GM12878 (cell line): ENCODE data around the gene RAPGEF4. TPM values are rescaled to one million over a fixed set of nuclear protein-coding genes. Genes with fewer than 3 reads are reported as not detected.

Experiments
- ATAC-seq: fragments of 200-7000 bp; cut with Tn5 transposase; 3 replicates; pipeline ENCODE4 v1.9.1; 2020; ENCODE audit warnings: mild to moderate bottlenecking, moderate library complexity
- BruUV-seq: library from RNA; stranded (reverse); fragments of 400-500 nt; replicated peaks from 2 replicates; lab custom pipeline; 2021; lab: Mats Ljungman, UMichigan
- CTCF ChIA-PET: fragments of 300-600 bp; sonication (Branson Sonifier 250); formaldehyde crosslinking; extraction: SDS; loops from one replicate; lab custom pipeline; 2021; ENCODE audit warnings: inconsistent platforms; lab: Yijun Ruan, JAX
- POLR2A ChIA-PET: fragments of 350-600 bp; formaldehyde crosslinking; extraction: SDS; loops from one replicate; lab custom pipeline; 2021; ENCODE audit warnings: inconsistent platforms; lab: Charles Lee
- RAD21 ChIA-PET: fragments of 300-600 bp; sonication (Branson Sonifier 250); formaldehyde crosslinking; loops from one replicate; lab custom pipeline; 2023; ENCODE audit warnings: antibody characterized with exemption; ENCODE audit not compliant: unreplicated experiment; lab: Charles Lee
- SMC1A ChIA-PET: fragments of 300-600 bp; sonication (Branson Sonifier 250); formaldehyde crosslinking; loops from one replicate; lab custom pipeline; 2023; ENCODE audit not compliant: unreplicated experiment, uncharacterized antibody; lab: Charles Lee
- DNase-seq: peaks from one replicate; pipeline ENCODE4 v3.0.0-alpha.2; 2011; ENCODE audit warnings: low read depth, low spot score
- FAIRE-seq: peaks from 3 replicates; lab custom pipeline; 2011; peaks lifted over from hg19 to GRCh38; lab: Jason Lieb, UNC
- H2AFZ ChIP-seq: 2 replicates; pipeline ENCODE4 v1.6.0; 2011; ENCODE audit warnings: low read depth, low read length, control low read depth; ENCODE audit not compliant: control insufficient read depth
- H3K27ac ChIP-seq: 2 replicates; pipeline ENCODE4 v1.5.1; 2011; ENCODE audit warnings: control low read depth; ENCODE audit not compliant: control insufficient read depth, insufficient read depth
- H3K27me3 ChIP-seq, 2 experiments: replicated peaks in 1 of 2; 2 replicates each; pipeline versions ENCODE4 v1.6.0 to v1.6.1; 2011; ENCODE audit warnings: low read length in 1 of 2; ENCODE audit not compliant: control insufficient read depth in 2 of 2, insufficient read depth in 2 of 2
- H3K36me3 ChIP-seq, 2 experiments: 2 replicates each; pipeline ENCODE4 v1.5.1; 2011; ENCODE audit warnings: low read length in 1 of 2; ENCODE audit not compliant: control insufficient read depth in 2 of 2, insufficient read depth in 2 of 2
- H3K4me1 ChIP-seq: 2 replicates; pipeline ENCODE4 v1.6.1; 2011; ENCODE audit warnings: mild to moderate bottlenecking, low read length, moderate library complexity, mixed read lengths; ENCODE audit not compliant: control insufficient read depth, insufficient read depth
- H3K4me2 ChIP-seq: 2 replicates; pipeline ENCODE4 v1.6.0; 2011; ENCODE audit warnings: control low read depth; ENCODE audit not compliant: control insufficient read depth, insufficient read depth
- H3K4me3 ChIP-seq: fragments of 200-600 bp; sonication (generic); 2 replicates; pipeline ENCODE4 v1.5.1; 2016
- H3K79me2 ChIP-seq: 2 replicates; pipeline ENCODE4 v1.6.0; 2011; ENCODE audit warnings: low read length; ENCODE audit not compliant: control insufficient read depth, insufficient read depth
- H3K9ac ChIP-seq: 2 replicates; pipeline ENCODE4 v1.8.0; 2011; ENCODE audit warnings: low read length, control low read depth, mixed read lengths; ENCODE audit not compliant: control insufficient read depth, insufficient read depth
- H3K9me3 ChIP-seq: replicated peaks from 3 replicates; pipeline ENCODE4 v1.5.1; 2011; ENCODE audit warnings: mild to moderate bottlenecking, low read length; ENCODE audit not compliant: control insufficient read depth, insufficient read depth
- H4K20me1 ChIP-seq: 2 replicates; pipeline ENCODE4 v1.6.0; 2011; ENCODE audit not compliant: control insufficient read depth, insufficient read depth
- CHD1 ChIP-seq: IDR thresholded peaks from 2 replicates; pipeline ENCODE4 v1.6.1; 2012; ENCODE audit warnings: low read depth, low read length, improper control_type of control experiment
- E2F8 ChIP-seq: fragments of 450-650 bp; IDR thresholded peaks from 2 replicates; pipeline ENCODE4 v1.6.1; 2018; ENCODE audit warnings: mild to moderate bottlenecking, low read depth, moderate library complexity; ENCODE audit not compliant: partially characterized antibody
- E4F1 ChIP-seq: fragments of 450-650 bp; IDR thresholded peaks from 2 replicates; pipeline ENCODE4 v1.6.1; 2018; ENCODE audit warnings: borderline replicate concordance, mild to moderate bottlenecking; ENCODE audit not compliant: partially characterized antibody
- HSF1 ChIP-seq: fragments of 150-350 bp; IDR thresholded peaks from 2 replicates; pipeline ENCODE4 v1.6.1; 2014; ENCODE audit warnings: mild to moderate bottlenecking, low read depth, low read length
- IKZF1 ChIP-seq: fragments of 450-650 bp; conservative IDR thresholded peaks from 2 replicates; pipeline ENCODE4 v1.6.1; 2017; ENCODE audit warnings: antibody characterized with exemption, mild to moderate bottlenecking
- IRF4 ChIP-seq: IDR thresholded peaks from 2 replicates; pipeline ENCODE4 v1.6.1; 2011; ENCODE audit warnings: low read depth, low read length
- PBX3 ChIP-seq: IDR thresholded peaks from 2 replicates; pipeline ENCODE4 v1.6.1; 2011; ENCODE audit warnings: mild to moderate bottlenecking, low read depth, low read length, moderate library complexity; ENCODE audit not compliant: insufficient replicate concordance
- TCF3 ChIP-seq: IDR thresholded peaks from 2 replicates; pipeline ENCODE4 v1.6.1; 2012; ENCODE audit warnings: low read depth, mild to moderate bottlenecking, low read length, borderline replicate concordance; ENCODE audit not compliant: insufficient read depth
- ZBTB11 ChIP-seq: fragments of 450-650 bp; formaldehyde crosslinking; IDR thresholded peaks from 2 replicates; pipeline ENCODE4 v1.5.0; 2022; ENCODE audit warnings: mild to moderate bottlenecking, missing genetic modification characterization
- ZSCAN29 ChIP-seq: fragments of 450-650 bp; IDR thresholded peaks from 2 replicates; pipeline ENCODE4 v1.6.1; 2017; ENCODE audit warnings: mild to moderate bottlenecking, moderate library complexity
- in situ Hi-C: fragments of 300-500 bp; cut with MboI; formaldehyde crosslinking; loops from 9 replicates; pipeline ENCODE4 v1.14.3; 2018; ENCODE audit warnings: mixed read lengths
- intact Hi-C: fragments of 100-400 bp; cut with micrococcal nuclease; formaldehyde crosslinking; loops from one replicate; pipeline ENCODE4 v1.14.2; 2022; ENCODE audit not compliant: unreplicated experiment
- polyA plus RNA-seq, 11 experiments: library from polyadenylated mRNA; depleted of rRNA in 4 of 11; unstranded in 6 of 11; stranded (reverse) in 5 of 11; fragments of >200 nt; fragmentation: Nextera tagmentation in 4 of 11; fragmentation: Illumina TruSeq in 1 of 11; extraction: Ambion mirVana in 4 of 11; extraction: Trizol in 1 of 11; gene quantifications; 1 replicate in 1 of 11; 2 replicates in 10 of 11; pipeline versions ENCODE4 v1.2.1 to v1.2.3, GENCODE V29; 2011 to 2016; ENCODE audit warnings: inconsistent platforms in 2 of 11, missing spikeins in 2 of 11, low read depth in 1 of 11
- total RNA-seq, 4 experiments: library from RNA; depleted of rRNA in 3 of 4; stranded (reverse); fragments of >200 nt in 3 of 4; fragmentation: Illumina TruSeq in 1 of 4; extraction: Trizol in 1 of 4; gene quantifications; 2 replicates each; pipeline versions ENCODE4 v1.2.1 to v1.2.3, GENCODE V29; 2013 to 2021

The RAPGEF4 gene
- total and polyA plus RNA-seq, 10 of the 15 experiments (the other 5 are each of a cell fraction or from before 2014, with no cell fraction given), result 0.18 TPM; not detected in 8

- intact Hi-C loops (no loop called here), in situ Hi-C loops (no loop called here)
- BruUV-seq, result no TSS peak
- RAD21 ChIA-PET, result no interaction called here
- H3K27ac ChIP-seq, result no peak overlapping the region
- SMC1A ChIA-PET, result no interaction called here
- DNase-seq, result no peak
- no peaks in the 10 kb centered on the region for H3K9me3 ChIP-seq
- no peaks in the 10 kb centered on the region for H3K79me2 ChIP-seq
- no peak overlapping the region for H2AFZ ChIP-seq
- POLR2A ChIA-PET, result no interaction called here
- H4K20me1 ChIP-seq, result no peaks in the 10 kb centered on the region
- no peak for ATAC-seq
- H3K27me3 ChIP-seq, result no peaks in the 10 kb centered on the region; a peak in 1 of 4 replicates
- CTCF ChIA-PET, result interaction anchor here (1.6 kb wide), 1 partner anchor 77 kb away, joined by 5 read pairs; no protein-coding TSS in a partner anchor
- no peak for FAIRE-seq
- no peak overlapping the region for H3K4me3 ChIP-seq
- H3K4me2 ChIP-seq, result no peak overlapping the region
- H3K4me1 ChIP-seq, result no peaks in the 10 kb centered on the region
- H3K36me3 ChIP-seq, result no peaks in the 10 kb centered on the region
- no peak overlapping the region for H3K9ac ChIP-seq
- TF ChIP-seq IKZF1, result no peak
- TF ChIP-seq ZSCAN29, result no peak
- TF ChIP-seq IRF4, result no peak
- no peak for TF ChIP-seq E4F1
- TF ChIP-seq TCF3, result no peak
- TF ChIP-seq HSF1, result no peak
- TF ChIP-seq CHD1, result no peak
- no peak for TF ChIP-seq PBX3
- no peak for TF ChIP-seq E2F8
- no peak for TF ChIP-seq ZBTB11 (CRISPR knock-in tag)
These were observed 119.9 kb downstream of the RAPGEF4 start for GRCh38 chr2:172855588-172855987.
